ENCODE measurements around the gene GRIA4.

GRIA4 gene

GRCh38 chr11:105609341-105609781, 512 bp upstream of the GRIA4 start:
- TF ChIP-seq POLR2A (IDR thresholded peaks at IDR 0.05; ENCODE audit: extremely low read depth, insufficient read length): no peak
- peak; percentile 20 for TF ChIP-seq CTCF (IDR thresholded peaks at IDR 0.05; ENCODE audit: low read depth, low read length)
- H3K4me3 ChIP-seq (ENCODE audit: low read depth, low read length): no peak overlapping the region
- peak; percentile 19 for DNase-seq (ENCODE audit: low read depth)

- no peak overlapping the region for H3K4me3 ChIP-seq (ENCODE audit: low read depth, low read length)
- no peak for DNase-seq (ENCODE audit: low read depth)
- TF ChIP-seq MAX (IDR thresholded peaks at IDR 0.05; ENCODE audit: low read depth, low read length) (no peak), POLR2A (IDR thresholded peaks at IDR 0.05; ENCODE audit: extremely low read depth, insufficient read length) (no peak), CTCF (IDR thresholded peaks at IDR 0.05; ENCODE audit: low read depth, low read length) (no peak), MYC (IDR thresholded peaks at IDR 0.05; ENCODE audit: low read depth, low read length) (no peak)
These were observed 1.1 kb downstream of the GRIA4 start for GRCh38 chr11:105610871-105611571.

- TF ChIP-seq MYC (IDR thresholded peaks at IDR 0.05; ENCODE audit: low read depth, low read length) (no peak), POLR2A (IDR thresholded peaks at IDR 0.05; ENCODE audit: extremely low read depth, insufficient read length) (no peak), MAX (IDR thresholded peaks at IDR 0.05; ENCODE audit: low read depth, low read length) (no peak), CTCF (IDR thresholded peaks at IDR 0.05; ENCODE audit: low read depth, low read length) (no peak)
- H3K4me3 ChIP-seq (ENCODE audit: low read depth, low read length): no peak overlapping the region
- no peak for DNase-seq (ENCODE audit: low read depth)
These were observed 1.9 kb downstream of the GRIA4 start for GRCh38 chr11:105611572-105612441.

GRCh38 chr11:105612771-105613170, 2.9 kb downstream of the GRIA4 start:
- no peak overlapping the region for H3K4me3 ChIP-seq (ENCODE audit: low read depth, low read length)
- no peak for TF ChIP-seq MYC (IDR thresholded peaks at IDR 0.05; ENCODE audit: low read depth, low read length)
- TF ChIP-seq POLR2A (IDR thresholded peaks at IDR 0.05; ENCODE audit: extremely low read depth, insufficient read length): no peak
- no peak for TF ChIP-seq MAX (IDR thresholded peaks at IDR 0.05; ENCODE audit: low read depth, low read length)
- TF ChIP-seq CTCF (IDR thresholded peaks at IDR 0.05; ENCODE audit: low read depth, low read length): no peak
- DNase-seq (ENCODE audit: low read depth): no peak

- H3K4me3 ChIP-seq (ENCODE audit: low read depth, low read length): no peak overlapping the region
- TF ChIP-seq POLR2A (IDR thresholded peaks at IDR 0.05; ENCODE audit: extremely low read depth, insufficient read length) (no peak), MYC (IDR thresholded peaks at IDR 0.05; ENCODE audit: low read depth, low read length) (no peak), CTCF (IDR thresholded peaks at IDR 0.05; ENCODE audit: low read depth, low read length) (no peak), MAX (IDR thresholded peaks at IDR 0.05; ENCODE audit: low read depth, low read length) (no peak)
- DNase-seq (ENCODE audit: low read depth): no peak
These were observed 3.3 kb downstream of the GRIA4 start for GRCh38 chr11:105613183-105613582.

Measured in NB4 (cell line).